HFF-Myc (cell line): ENCODE results near the gene RAD18.

Source experiments
- DNase-seq: peaks from one replicate; pipeline ENCODE4 v3.0.0-alpha.2; 2011; ENCODE audit warnings: low read depth; ENCODE audit errors: extremely low read depth
- H3K4me3 ChIP-seq: replicated peaks from 2 replicates; pipeline ENCODE4 v1.5.1; 2011; ENCODE audit warnings: low read depth, mild to moderate bottlenecking, control low read depth, low read length
- CTCF ChIP-seq: IDR thresholded peaks from 2 replicates; pipeline ENCODE4 v1.5.1; 2012; ENCODE audit warnings: mild to moderate bottlenecking, low read depth, low read length, control low read depth; ENCODE audit errors: missing control alignments

Gene RAD18

GRCh38 chr3:9000041-9000440 is 36.8 kb upstream of the RAD18 start:
- no peak overlapping the region for H3K4me3 ChIP-seq
- DNase-seq, result no peak
- TF ChIP-seq CTCF, result no peak

GRCh38 chr3:8997151-8997550 is 33.9 kb upstream of the RAD18 start:
- no peak for TF ChIP-seq CTCF
- DNase-seq, result no peak
- no peak overlapping the region for H3K4me3 ChIP-seq

GRCh38 chr3:8996681-8997121 is 33.4 kb upstream of the RAD18 start:
- no peak overlapping the region for H3K4me3 ChIP-seq
- TF ChIP-seq CTCF, result peak; percentile 31
- DNase-seq, result no peak

- H3K4me3 ChIP-seq, result no peak overlapping the region
Observed at GRCh38 chr3:8996216-8996615, 32.9 kb upstream of the RAD18 start.

GRCh38 chr3:8994226-8994625 is 31.0 kb upstream of the RAD18 start:
- DNase-seq, result no peak
- no peak for TF ChIP-seq CTCF
- H3K4me3 ChIP-seq, result no peak overlapping the region

More at GRCh38 chr3:8996216-8996615, 32.9 kb upstream of the RAD18 start:
- DNase-seq, result no peak
- TF ChIP-seq CTCF, result no peak

GRCh38 chr3:8993331-8993730 is 30.1 kb upstream of the RAD18 start:
- H3K4me3 ChIP-seq, result no peak overlapping the region
- no peak for TF ChIP-seq CTCF
- no peak for DNase-seq

- no peak for DNase-seq
- no peak for TF ChIP-seq CTCF
- no peak overlapping the region for H3K4me3 ChIP-seq
Observed at GRCh38 chr3:8992854-8993253, 29.6 kb upstream of the RAD18 start.
